CD4-positive, alpha-beta T cell treated with Interleukin-12 subunit alpha and Interleukin-12 subunit beta, for 1 hour (primary cell): ENCODE measurements around the gene SCGB1A1.
"Not testable (repeated sequence)": the region's sequence is repeated elsewhere in the genome, so short reads cannot be mapped to it uniquely, and the experiment has no call there.

ENCODE experiments used
- DNase-seq: peaks from one replicate; pipeline ENCODE4 v3.0.0-alpha.2; 2020

SCGB1A1 gene, protein sequence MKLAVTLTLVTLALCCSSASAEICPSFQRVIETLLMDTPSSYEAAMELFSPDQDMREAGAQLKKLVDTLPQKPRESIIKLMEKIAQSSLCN

DNA sequence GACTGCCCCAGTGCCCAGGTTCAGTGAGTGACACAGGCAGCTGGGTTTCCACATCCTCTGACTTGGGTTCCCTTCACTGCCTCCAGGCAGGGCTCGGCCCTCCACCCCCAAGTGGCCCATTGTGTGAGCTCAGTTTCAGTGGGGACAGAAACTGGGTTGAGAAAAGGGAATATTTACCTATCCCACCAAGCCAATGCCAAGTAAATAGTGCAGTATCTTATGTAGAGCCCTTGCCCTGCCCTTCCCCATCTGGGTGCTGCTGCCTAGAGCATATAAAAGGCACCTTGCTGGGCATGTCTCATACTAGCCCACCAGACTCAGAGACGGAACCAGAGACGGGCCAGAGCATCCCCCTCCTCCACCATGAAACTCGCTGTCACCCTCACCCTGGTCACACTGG lies at the start of gene SCGB1A1:
Gene SCGB1A1 (plus strand): TSS at position 301 of the 400 bp plus-strand sequence. CDS start 63 bp downstream, at position 364.
- no peak for DNase-seq

DNA sequence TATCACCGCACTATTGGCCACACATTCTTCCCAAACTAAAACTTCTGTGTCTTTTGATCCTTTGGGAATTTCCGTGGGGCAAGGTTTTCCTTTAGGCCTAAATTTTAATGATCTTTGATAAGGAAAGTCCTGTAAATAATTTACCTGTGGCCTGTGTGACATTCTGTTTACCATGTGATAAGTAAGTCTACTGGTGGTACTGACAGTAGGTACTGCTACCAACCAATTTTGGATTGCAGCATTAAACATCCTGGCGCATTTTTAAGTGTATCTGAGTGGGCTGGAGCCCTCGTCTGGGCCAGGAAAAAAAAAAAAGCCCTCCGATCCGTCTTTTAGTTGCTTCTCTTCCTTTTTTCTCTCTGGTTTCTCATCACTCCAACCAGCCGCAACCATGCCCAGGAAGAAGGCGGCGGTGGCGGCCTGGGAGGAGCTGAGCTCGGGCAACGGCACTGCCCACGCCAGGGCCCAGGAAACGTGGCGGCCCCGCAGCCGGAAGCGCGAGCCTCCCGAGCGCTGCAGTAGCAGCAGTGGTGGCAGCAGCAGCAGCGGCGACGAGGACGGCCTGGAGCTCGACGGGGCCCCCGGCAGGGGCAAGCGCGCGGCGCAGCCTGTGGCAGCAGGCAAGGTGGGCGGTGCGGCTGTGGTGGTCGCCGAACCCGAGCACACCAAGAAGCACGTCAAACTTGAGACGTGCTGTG lies 47.9 kb upstream of the SCGB1A1 start:
- DNase-seq = peak; percentile 56

DNA sequence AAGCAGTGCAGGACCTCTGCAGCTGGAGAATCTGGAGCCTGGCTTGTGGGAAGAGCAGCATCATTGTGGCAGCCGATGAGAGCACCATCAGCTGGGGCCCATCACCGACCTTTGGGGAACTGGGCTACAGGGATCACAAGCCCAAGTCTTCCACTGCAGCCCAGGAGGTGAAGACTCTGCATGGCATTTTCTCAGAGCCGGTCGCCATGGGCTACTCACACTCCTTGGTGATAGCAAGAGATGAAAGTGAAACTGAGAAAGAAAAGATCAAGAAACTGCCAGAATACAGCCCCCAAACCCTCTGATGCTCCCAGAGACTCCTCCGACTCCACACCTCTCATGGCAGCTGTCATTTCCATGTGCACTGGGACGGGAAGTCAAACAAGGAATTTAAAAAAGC lies 46.0 kb upstream of the SCGB1A1 start:
- no peak for DNase-seq

DNA sequence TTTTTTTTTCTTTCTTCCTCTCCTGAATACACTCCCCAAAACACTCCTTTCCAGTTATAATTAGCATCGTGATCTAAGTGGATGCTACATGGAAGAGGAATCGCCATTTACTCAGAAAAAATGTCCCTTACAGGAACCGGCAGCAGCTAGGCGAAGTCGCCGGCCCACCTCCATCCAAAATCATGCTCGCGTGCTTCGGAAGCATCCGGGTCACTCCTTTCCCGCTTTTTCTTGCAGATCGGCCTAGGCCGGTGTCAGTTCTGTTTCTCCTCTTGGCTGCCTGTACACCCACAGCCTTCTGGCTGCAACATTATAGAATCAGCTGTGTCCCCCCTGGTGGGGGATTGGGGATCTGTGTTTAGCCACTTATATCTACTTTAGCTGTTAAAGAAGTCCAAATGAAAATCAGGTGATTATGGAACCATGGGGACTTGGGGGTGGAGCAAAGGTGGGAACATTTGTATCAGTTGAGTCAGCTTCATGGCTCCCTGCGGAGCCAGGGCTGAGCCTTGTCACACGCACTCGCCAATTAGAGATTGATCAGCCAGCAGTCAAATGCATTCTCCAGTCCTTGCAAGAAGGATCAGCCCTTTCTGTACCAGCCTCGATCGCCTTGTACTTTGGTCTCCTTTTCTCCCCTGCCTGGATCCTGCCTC lies 45.2 kb upstream of the SCGB1A1 start:
- DNase-seq = no peak

DNA sequence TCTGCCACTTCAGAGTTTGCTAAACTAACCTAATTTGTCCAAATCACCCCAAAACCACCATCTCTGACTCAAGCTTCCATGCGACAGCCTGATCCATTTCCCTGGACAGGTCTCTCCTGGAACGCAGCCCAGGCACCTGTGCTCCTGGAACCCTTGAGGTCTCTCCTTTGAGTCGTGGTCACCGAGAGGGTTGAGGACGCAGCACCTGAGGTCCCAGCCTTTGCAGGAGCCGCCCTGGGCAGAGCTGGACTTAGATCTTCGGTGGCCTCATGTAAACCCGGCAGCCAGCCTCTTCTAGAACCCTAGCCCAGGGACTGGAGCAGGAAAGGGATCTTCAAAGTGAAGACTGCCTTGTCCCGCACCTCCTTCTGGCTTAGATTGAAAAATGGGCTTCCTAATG lies 44.0 kb upstream of the SCGB1A1 start:
- DNase-seq = no peak

DNA sequence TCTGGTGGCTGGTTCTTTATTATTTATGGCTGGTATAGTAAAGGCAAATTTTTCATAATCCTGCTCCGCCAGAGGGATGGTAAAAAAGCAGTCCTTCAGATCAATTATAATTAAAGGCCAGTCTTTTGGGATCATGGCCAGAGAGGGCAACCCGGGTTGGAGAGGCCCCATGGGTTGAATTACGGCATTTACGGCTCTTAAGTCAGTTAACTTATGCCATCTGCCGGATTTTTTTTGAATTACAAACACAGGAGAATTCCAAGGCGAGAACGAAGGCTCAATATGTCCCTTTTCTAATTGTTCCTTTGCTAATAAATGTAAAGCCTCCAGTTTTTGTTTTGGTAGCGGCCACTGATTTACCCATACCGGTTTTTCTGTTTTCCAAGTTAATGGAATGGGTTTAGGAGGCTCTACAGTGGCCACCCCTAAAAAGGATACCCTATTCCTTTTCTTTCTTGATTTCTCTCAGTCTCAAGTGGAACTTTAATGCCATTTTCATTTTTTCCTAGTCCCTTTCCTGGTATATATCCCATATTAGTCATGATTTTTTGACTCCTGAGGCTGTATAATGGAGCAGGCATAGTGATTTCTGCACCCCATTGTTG lies 40.3 kb upstream of the SCGB1A1 start:
- DNase-seq = peak; percentile 59

DNA sequence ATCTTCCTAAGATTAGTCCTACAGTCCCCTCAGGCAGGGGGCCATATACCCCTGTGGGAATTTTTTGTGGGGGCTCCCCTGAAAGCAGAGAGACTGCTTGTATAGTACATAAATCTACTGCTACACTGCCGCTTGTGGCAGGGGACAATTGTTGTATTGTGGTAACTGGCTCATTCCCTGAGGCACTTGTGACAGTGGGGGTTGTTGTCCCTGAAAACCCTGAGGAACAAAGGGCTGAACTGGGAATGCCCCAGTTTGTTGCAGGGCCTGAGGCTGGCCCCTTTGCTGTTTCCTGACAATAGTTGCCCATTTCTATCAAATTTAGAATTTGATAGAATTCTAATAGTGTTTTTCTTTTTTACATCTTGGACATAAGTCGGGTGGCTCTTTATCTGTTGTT lies 39.2 kb upstream of the SCGB1A1 start:
- not testable (repeated sequence) for DNase-seq

DNA sequence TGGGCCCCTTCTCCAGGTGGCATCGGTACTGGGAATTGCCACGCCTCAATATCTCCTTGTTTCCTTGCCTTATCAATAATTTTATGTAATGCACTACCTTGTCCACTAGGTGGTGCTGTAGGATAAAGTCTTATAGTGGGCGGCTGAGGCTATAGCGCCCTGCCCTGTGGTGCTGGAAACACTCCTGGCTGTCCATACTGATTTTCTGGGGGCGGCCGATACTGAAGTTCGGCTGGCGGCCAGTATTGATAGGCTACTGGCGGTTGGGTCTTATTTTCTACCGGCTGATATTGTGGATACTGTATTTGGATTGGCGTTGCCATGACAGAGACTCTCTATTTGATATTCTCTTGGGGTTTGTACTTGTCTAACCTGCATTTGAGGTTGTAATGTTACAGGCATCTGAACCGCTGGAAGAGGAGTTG lies 38.0 kb upstream of the SCGB1A1 start:
- DNase-seq = peak; percentile 78

DNA sequence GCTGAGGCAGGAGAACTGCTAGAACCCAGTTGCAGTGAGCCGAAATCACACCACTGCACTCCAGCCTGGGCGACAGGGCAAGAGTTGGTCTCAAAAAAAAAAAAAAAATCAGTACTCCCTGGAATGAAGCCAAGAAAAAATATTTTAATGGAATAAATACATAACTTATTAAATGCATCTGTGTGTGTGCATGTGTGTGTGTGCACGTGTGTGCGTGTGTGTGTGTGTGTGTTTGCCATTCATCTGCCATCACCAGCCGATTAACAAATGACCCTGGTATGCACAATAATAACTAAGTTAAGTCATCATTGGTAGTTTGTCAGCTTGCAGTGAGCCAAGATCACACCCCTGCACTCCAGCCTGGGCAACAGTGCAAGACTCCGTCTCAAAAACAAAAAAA lies 35.0 kb upstream of the SCGB1A1 start:
- no peak for DNase-seq

DNA sequence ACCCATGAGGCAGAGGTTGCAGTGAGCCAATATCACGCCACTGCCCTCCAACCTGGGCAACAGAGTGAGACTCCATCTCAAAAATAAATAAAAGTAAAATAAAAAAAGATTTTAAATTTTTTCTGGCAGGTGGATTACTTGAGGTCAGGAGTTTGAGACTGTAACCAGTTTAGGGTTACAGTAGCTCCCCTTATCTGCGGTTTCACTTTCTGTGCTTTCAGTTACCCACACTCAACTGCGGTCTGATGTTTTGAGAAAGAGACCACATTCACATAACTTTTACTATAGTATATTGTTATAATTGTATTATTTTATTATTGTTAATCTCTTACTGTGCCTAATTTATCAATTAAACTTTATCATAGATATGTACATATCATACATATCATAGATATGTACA lies 32.8 kb upstream of the SCGB1A1 start:
- peak; percentile 54 for DNase-seq

DNA sequence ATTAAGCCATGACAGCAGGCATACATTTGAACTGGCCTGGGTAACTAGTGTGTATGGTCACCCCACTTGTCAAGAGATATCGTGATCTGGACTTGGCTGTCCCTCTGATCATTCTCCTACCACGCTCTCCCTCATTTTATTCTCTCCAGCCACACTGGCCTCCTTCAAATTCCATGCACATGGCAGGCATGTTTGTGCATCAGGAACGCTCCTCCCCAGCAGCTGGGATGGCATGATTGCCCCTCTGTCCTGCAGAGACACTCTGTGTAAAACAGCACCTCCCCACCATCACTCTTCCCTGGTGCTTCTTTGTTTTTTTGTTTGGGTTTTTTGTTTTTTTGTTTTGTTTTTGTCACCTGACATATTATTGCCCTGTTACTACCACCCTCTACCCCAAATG lies 31.5 kb upstream of the SCGB1A1 start:
- DNase-seq = no peak

DNA sequence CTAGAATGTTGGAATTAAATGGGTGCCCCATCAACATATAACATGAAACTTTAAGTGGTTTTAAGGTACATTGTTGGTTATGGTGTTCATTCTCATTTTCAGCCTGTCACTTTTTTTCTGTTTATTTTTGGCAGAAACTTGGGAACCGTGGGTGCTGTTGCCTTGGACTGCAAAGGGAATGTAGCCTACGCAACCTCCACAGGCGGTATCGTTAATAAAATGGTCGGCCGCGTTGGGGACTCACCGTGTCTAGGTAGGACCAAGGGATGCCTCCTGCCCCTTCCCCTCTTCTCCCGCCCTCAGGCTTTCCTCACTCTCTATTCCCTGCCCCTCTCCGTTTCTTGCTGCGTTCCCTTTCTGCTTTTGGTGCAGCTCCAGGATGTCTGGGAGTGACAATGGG lies 29.8 kb upstream of the SCGB1A1 start:
- no peak for DNase-seq

DNA sequence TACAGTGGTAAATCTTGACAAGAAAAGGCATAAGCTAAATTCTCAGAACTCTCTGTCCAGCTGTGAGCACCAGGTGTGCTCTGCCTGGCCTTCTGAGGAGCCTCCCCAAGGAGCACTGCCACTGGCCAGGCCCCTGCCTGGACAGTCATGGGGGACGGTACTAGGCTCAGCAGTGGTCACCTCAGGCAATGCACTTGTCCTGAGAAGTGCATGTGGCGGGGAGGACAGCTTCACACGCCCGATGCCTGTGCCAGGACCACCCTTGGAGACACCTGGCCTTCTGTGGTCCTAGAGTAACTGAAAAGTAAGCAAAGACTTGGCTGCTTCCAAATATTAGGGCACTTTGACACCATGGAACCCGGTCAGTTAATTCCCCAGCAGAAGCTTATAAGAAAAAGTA lies 28.6 kb upstream of the SCGB1A1 start:
- DNase-seq = no peak

DNA sequence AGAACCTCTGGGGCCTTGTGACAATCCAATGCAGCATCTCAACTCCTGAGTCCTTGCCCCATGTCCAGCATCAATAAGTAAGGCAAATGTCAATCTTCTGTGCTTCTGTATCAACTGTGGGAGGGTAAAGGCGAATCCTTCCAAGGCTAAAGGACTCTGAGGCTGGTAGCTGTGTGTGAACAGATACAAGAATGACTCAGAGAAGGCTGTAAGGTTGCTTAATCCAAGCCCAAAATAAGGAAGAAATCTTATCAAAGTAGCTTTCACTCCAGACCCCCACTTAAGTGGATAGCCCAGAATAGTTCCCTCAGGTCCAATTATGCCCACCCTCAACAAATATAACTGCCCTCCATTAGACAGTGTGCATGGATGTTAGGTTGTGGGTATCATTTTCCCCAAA lies 28.1 kb upstream of the SCGB1A1 start:
- no peak for DNase-seq

DNA sequence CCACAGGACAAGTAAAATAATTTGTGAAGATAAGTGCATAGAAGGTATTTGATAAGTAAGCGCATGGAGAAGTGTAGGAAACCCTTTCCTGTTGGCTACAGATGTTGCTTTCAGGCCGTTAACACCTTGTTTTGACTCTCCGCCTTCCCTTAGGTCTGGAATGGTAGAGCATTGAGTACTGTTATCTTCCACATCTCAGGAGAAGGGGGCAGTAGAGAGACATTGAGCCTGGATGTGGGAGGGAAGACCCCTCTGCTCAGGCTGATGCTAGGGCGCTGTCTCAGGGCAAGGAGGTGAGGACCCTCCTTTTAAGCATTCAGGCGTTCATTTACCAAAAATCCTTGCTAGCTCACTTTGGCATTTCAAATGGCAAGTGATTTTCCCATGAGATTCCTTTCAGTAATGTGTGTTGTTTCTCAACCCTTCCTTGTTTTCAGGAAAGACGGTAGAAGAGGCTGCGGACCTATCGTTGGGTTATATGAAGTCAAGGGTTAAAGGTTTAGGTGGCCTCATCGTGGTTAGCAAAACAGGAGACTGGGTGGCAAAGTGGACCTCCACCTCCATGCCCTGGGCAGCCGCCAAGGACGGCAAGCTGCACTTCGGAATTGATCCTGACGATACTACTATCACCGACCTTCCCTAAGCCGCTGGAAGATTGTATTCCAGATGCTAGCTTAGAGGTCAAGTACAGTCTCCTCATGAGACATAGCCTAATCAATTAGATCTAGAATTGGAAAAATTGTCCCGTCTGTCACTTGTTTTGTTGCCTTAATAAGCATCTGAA lies 27.0 kb upstream of the SCGB1A1 start:
- no peak for DNase-seq

DNA sequence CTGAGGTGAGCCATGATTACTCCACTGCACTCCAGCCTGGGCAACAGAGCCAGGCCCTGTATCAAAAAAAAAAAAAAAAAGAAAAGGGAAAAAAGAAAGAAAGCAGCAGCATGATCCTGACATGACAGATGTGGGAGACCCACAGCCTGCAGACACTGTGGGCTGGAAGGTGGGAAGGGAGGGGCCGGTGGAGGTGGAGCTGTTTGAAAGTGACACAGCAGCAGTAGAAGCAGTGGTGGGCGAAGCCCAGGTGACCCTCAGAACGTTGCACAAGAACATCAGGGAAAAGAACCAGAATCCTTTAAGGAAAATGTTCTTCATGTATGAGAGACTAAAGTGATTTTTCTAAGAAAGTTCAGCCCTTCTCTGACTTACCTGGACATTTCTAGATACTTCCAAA lies 26.3 kb upstream of the SCGB1A1 start:
- DNase-seq = no peak

DNA sequence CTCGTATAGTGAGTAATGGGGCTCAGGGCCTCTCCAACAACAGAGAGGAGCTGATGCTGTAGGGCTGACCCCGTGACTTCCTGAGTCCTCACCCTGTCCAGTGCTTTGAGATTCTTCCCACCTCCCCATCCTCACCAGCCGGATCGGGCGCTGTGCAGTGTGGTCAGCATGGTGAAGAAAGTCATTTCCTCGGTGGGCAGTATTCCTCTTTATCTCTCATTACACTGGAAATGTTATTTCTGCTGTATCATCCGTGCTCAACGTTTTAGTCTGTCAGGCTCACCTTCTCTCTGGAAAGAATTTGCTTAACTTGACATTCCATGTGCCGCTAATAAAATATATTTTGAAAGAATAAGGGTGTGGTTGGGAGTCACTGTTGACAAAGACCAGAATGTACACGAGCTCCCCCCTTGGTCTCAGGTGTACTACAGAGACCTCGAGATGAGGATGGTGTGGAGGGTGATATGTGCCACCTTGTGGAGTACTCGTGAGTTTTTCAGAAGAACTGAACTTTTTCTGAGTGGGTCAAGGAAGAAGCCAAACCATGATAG lies 25.7 kb upstream of the SCGB1A1 start:
- DNase-seq = peak; percentile 56

DNA sequence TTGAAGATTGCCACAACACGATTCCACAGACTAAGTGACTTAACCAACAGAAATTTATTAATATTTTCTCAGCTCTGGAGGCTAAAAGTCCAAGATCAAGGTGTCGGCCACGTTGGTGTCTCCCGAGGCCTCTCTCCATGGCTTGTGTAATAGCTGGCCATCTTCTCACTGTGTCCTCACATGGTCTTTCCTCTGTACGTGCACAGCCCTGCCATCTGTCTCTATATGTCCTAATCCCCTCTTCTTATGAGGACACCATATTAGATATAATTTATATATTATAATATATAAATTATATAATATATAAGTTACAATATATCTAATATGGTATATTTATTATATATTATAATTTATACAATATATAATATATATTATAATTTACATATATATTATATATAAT lies 25.1 kb upstream of the SCGB1A1 start:
- no peak for DNase-seq

DNA sequence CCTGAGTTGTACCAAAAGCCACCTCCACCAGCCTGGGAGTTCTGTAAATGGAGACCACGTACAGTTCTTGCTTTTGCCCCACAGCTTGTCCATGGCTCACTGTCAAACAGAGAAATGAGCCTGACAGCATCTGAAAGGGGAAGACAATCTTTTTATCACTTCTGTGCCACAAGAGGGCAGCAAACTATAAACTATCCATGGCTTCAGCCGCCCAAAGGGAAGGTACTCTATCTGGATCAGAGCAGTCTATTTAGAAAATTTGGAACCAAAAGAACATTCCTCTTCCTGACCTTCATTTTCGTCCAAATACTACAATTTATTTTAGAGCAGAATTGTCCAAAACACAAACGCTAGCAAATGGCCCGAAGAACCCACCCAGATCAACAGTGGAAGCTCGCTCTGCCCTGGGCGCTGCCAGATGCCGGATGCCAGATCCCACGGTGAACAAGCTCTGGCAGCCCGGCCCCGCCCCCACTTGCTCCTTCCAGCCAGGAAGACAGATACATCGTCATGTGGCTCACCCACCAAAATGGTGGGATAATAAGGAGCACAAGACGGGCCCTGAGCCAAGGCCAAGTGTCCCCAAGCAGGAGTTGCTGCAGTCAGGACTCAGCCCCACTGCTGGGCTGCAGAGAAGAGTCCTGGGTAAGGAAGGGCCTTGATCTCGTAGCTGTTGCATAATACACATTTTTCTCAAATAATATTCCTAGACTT lies 23.9 kb upstream of the SCGB1A1 start:
- peak; percentile 76 for DNase-seq

DNA sequence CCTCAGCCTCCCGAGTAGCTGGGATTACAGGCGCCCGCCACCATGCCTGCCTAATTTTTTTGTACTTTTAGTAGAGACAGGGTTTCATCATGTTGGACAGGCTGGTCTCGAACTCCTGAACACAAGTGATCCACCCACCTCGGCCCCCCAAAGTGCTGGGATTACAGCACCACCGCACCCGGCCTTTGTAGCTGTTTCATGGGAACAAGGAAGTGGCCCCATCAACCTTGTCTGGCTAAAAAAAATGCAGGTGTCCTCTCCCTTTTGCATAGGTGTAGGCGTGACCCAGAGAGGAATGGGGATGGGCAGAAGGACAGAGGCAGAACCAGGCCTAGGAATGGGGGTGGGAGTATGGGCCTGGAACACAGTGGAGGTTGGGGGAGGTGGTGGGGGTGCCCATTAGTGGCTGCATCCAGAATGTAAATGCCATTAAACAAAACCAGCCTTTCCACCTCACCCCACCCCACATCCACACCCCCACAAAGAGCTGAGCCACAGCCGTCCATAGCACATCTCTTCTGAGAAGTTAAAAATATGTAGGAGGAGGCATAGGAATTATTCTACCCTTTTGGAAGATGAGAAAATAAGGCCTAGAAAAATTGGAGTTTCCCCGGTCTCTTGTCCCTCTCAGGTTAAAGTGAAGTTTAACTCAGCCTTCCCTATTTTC lies 22.8 kb upstream of the SCGB1A1 start:
- no peak for DNase-seq
